Measurements from ENCODE around the gene ZG16.

GRCh38 chr16:29734786-29735185 lies 43.3 kb upstream of the ZG16 start:
- TF ChIP-seq CTCF (IDR thresholded peaks at IDR 0.05 in 2 of 3, conservative IDR thresholded peaks at IDR 0.05 in 1 of 3; ENCODE audit: borderline replicate concordance in 1 of 3, insufficient read depth in 1 of 3, low read depth in 2 of 3, low read length in 2 of 3): no peak
- TF ChIP-seq ATF3 (IDR thresholded peaks at IDR 0.05): no peak
- TF ChIP-seq POLR2A (IDR thresholded peaks at IDR 0.05; ENCODE audit: borderline replicate concordance, extremely low read depth, insufficient read depth, insufficient read length): no peak
- TF ChIP-seq SIN3A (IDR thresholded peaks at IDR 0.05; ENCODE audit: low read depth): no peak
- no peak for TF ChIP-seq RAD21 (IDR thresholded peaks at IDR 0.05; ENCODE audit: low read depth)
- TF ChIP-seq YY1 (IDR thresholded peaks at IDR 0.05; ENCODE audit: extremely low read depth, insufficient replicate concordance, low read depth, low read length): no peak
- no peak for TF ChIP-seq CEBPB (IDR thresholded peaks at IDR 0.05; ENCODE audit: low read depth)
- TF ChIP-seq SRF (IDR thresholded peaks at IDR 0.05; ENCODE audit: low read depth): no peak
- no peak for TF ChIP-seq EZH2 (IDR thresholded peaks at IDR 0.05)
- TF ChIP-seq MAX (IDR thresholded peaks at IDR 0.05): no peak
- TF ChIP-seq POLR2AphosphoS5 (IDR thresholded peaks at IDR 0.05; ENCODE audit: low read depth, low read length): no peak
- TF ChIP-seq REST (IDR thresholded peaks at IDR 0.05; ENCODE audit: low read depth): no peak
- TF ChIP-seq JUND (IDR thresholded peaks at IDR 0.05): no peak
